ENCODE measurements around the gene KSR2.
A peak's percentile ranks its signal among the peaks of the same experiment; 100 is the strongest.
"Not testable (repeated sequence)": the region's sequence is repeated elsewhere in the genome, so short reads cannot be mapped to it uniquely, and the experiment has no call there.

The KSR2 gene

GRCh38 chr12:117680312-117680711, 288.5 kb downstream of the KSR2 start:
- DNase-seq: peak; percentile 91

- peak; percentile 54 for DNase-seq
Observed at GRCh38 chr12:117679776-117680175, 289.0 kb downstream of the KSR2 start.

- no peak for DNase-seq
Observed at GRCh38 chr12:117674763-117675162, 294.0 kb downstream of the KSR2 start.

GRCh38 chr12:117674313-117674712, 294.5 kb downstream of the KSR2 start:
- DNase-seq: no peak

- no peak for DNase-seq
Observed at GRCh38 chr12:117671734-117672133, 297.1 kb downstream of the KSR2 start.

- DNase-seq: no peak
Observed at GRCh38 chr12:117664169-117664568, 304.6 kb downstream of the KSR2 start.

- peak; percentile 39 for DNase-seq
Observed at GRCh38 chr12:117662620-117663395, 306.0 kb downstream of the KSR2 start.

- peak; percentile 56 for DNase-seq
Observed at GRCh38 chr12:117662220-117662619, 306.6 kb downstream of the KSR2 start.

- DNase-seq: no peak
Observed at GRCh38 chr12:117661471-117661870, 307.3 kb downstream of the KSR2 start.

- DNase-seq: no peak
Observed at GRCh38 chr12:117660896-117661295, 307.9 kb downstream of the KSR2 start.

GRCh38 chr12:117658226-117658625, 310.6 kb downstream of the KSR2 start:
- DNase-seq: no peak

GRCh38 chr12:117649796-117650195, 319.0 kb downstream of the KSR2 start:
- DNase-seq: no peak

- DNase-seq: no peak
Observed at GRCh38 chr12:117646520-117646919, 322.3 kb downstream of the KSR2 start.

- no peak for DNase-seq
Observed at GRCh38 chr12:117645473-117645872, 323.3 kb downstream of the KSR2 start.

- no peak for DNase-seq
Observed at GRCh38 chr12:117643971-117644370, 324.8 kb downstream of the KSR2 start.

- DNase-seq: no peak
Observed at GRCh38 chr12:117641885-117642284, 326.9 kb downstream of the KSR2 start.

- no peak for DNase-seq
Observed at GRCh38 chr12:117640511-117640910, 328.3 kb downstream of the KSR2 start.

- no peak for DNase-seq
Observed at GRCh38 chr12:117629454-117629853, 339.3 kb downstream of the KSR2 start.

GRCh38 chr12:117628711-117629110, 340.1 kb downstream of the KSR2 start:
- not testable (repeated sequence) for DNase-seq

- no peak for DNase-seq
Observed at GRCh38 chr12:117622741-117623140, 346.0 kb downstream of the KSR2 start.

GRCh38 chr12:117622087-117622486, 346.7 kb downstream of the KSR2 start:
- no peak for DNase-seq

- no peak for DNase-seq
Observed at GRCh38 chr12:117607778-117608177, 361.0 kb downstream of the KSR2 start.

- DNase-seq: no peak
Observed at GRCh38 chr12:117606945-117607344, 361.8 kb downstream of the KSR2 start.

GRCh38 chr12:117606024-117606423, 362.8 kb downstream of the KSR2 start:
- DNase-seq: no peak
